ENCODE measurements around the gene ELMO2. TPM values are rescaled to one million over a fixed set of nuclear protein-coding genes. Genes with fewer than 3 reads are reported as not detected.

The ELMO2 gene, protein sequence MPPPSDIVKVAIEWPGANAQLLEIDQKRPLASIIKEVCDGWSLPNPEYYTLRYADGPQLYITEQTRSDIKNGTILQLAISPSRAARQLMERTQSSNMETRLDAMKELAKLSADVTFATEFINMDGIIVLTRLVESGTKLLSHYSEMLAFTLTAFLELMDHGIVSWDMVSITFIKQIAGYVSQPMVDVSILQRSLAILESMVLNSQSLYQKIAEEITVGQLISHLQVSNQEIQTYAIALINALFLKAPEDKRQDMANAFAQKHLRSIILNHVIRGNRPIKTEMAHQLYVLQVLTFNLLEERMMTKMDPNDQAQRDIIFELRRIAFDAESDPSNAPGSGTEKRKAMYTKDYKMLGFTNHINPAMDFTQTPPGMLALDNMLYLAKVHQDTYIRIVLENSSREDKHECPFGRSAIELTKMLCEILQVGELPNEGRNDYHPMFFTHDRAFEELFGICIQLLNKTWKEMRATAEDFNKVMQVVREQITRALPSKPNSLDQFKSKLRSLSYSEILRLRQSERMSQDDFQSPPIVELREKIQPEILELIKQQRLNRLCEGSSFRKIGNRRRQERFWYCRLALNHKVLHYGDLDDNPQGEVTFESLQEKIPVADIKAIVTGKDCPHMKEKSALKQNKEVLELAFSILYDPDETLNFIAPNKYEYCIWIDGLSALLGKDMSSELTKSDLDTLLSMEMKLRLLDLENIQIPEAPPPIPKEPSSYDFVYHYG
- total RNA-seq (10 to 100 TPM in 4 of 5 donors, 1 to 10 TPM in 1; 9.9 to 37.7 (median 25.0) TPM), polyA plus RNA-seq (10 to 100 TPM; 12.9 to 22.6 (median 18.0) TPM)
- long read RNA-seq, donor 1, partial matches to known transcripts: 0 of 2 reads
- long read RNA-seq, donor 1, other reads (novel, unspliced or antisense): 0 of 2 reads
- long read RNA-seq, donor 2, partial matches to known transcripts: 0 of 4 reads
- long read RNA-seq, donor 2, other reads (novel, unspliced or antisense): 0 of 4 reads
- long read RNA-seq, donor 3, partial matches to known transcripts: 0 of 1 reads
- long read RNA-seq, donor 3, other reads (novel, unspliced or antisense): 0 of 1 reads
- long read RNA-seq, donor 4, partial matches to known transcripts: 0 of 1 reads
- long read RNA-seq, donor 4, other reads (novel, unspliced or antisense): 0 of 1 reads
- long read RNA-seq, donor 5: 0 reads
- long read RNA-seq, donor 6, partial matches to known transcripts: 10 of 11 reads
- long read RNA-seq, donor 6, other reads (novel, unspliced or antisense): 0 of 11 reads
- long read RNA-seq, donor 7, partial matches to known transcripts: 0 of 2 reads
- long read RNA-seq, donor 7, other reads (novel, unspliced or antisense): 0 of 2 reads
- long read RNA-seq, donor 8: 0 reads
- long read RNA-seq, donor 9: 0 reads
- long read RNA-seq, donor 10: 0 reads

DNA sequence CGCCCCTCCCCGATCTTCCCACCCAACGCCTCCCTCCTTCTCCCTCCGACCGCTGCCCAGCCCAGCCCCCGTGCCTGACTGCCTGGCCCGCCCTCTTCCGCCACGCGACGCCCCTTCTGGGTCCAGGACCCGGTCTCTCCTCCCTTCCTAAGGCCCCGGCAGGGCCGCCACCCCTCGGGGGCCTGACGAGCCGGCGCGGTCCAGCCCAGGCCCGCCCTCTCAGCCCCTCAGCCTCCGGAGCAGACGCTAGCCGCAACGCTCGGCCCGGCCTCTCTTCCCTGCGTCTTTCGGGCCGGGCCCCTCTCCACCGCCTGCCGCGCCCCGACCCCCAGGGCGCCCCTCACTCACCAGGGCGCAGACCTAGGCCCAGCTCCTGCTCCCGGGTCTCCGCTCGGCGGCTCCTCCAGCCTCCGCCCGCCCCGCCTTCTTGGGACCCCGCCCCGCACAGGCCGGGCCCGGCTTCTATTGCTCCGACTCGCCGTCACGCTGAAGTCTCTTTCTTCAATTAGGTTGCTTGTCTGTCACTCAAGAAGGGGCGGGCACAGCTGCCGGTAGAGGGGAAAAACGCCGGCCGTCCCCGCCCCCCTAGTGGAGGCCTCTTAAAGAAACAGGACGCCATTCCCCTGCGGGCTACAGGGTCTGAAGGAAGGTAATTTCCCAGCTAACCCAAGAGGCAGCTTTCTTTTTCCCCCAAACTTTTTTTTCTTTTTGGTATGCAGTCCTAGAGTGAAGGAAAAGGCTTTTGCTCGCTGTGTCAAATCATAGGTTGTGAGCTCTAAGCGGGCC, at the start of gene ELMO2:
TSS of gene ELMO2 (minus strand) at position 416 of the 786 bp plus-strand sequence. CDS start 12,133 bp downstream, outside the sequence.
- Histone ChIP-seq H3K27ac (peak within 1 kb of the TSS; percentile 95 to 99 (median 97)), H3K4me1 (peaks cover 50 to 65% (median 58%) of the 10 kb centered on the region in 4 donors), H3K9me3 (no peaks in the 10 kb centered on the region), H3K36me3 (no peaks in the 10 kb centered on the region), H3K27me3 (no peaks in the 10 kb centered on the region), H3K4me3 (peak within 1 kb of the TSS; percentile 84 to 95 (median 94))
- WGBS, 5 donors: 0 to 1% (median 1%) methylated on average over 52 to 60 of the region's 60 CpGs
- TF ChIP-seq EP300 (IDR thresholded peaks at IDR 0.05): no peak
- peak; percentile 45 to 75 (median 57) for TF ChIP-seq POLR2AphosphoS5 (IDR thresholded peaks at IDR 0.05)
- TF ChIP-seq, protein P1, sequence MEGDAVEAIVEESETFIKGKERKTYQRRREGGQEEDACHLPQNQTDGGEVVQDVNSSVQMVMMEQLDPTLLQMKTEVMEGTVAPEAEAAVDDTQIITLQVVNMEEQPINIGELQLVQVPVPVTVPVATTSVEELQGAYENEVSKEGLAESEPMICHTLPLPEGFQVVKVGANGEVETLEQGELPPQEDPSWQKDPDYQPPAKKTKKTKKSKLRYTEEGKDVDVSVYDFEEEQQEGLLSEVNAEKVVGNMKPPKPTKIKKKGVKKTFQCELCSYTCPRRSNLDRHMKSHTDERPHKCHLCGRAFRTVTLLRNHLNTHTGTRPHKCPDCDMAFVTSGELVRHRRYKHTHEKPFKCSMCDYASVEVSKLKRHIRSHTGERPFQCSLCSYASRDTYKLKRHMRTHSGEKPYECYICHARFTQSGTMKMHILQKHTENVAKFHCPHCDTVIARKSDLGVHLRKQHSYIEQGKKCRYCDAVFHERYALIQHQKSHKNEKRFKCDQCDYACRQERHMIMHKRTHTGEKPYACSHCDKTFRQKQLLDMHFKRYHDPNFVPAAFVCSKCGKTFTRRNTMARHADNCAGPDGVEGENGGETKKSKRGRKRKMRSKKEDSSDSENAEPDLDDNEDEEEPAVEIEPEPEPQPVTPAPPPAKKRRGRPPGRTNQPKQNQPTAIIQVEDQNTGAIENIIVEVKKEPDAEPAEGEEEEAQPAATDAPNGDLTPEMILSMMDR (IDR thresholded peaks at IDR 0.05): peak in 4 of 7 experiments; percentile 7 to 50 (median 28)
- DNase-seq: peak; percentile 99
- intact Hi-C loops (cut with DNase I; ENCODE audit: low total_unique reads): no loop called here

DNA sequence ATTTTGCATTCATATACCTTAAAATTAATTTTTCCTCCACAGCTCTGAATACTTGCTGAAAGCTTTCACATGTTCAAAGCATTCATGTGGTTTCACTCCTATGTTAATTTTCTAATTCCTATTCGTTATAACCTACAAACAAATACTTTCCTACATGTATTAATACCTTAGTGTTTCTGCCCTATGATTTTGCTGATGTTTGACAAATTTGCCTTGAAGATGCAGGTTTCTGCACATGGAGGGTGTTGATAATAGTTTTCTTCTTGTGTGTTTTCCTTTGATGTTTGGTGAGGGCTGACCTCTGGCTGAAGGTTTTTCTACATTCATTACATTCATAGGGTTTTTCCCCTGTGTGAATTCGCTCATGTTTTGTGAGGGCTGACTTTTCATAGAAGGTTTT, 49.3 kb upstream of the ELMO2 start:
- intact Hi-C loops (cut with DNase I; ENCODE audit: low total_unique reads): no loop called here
- 86 to 93% (median 92%) methylated on average over 2 of the region's 2 CpGs for WGBS, 5 donors
- no peak for DNase-seq

DNA sequence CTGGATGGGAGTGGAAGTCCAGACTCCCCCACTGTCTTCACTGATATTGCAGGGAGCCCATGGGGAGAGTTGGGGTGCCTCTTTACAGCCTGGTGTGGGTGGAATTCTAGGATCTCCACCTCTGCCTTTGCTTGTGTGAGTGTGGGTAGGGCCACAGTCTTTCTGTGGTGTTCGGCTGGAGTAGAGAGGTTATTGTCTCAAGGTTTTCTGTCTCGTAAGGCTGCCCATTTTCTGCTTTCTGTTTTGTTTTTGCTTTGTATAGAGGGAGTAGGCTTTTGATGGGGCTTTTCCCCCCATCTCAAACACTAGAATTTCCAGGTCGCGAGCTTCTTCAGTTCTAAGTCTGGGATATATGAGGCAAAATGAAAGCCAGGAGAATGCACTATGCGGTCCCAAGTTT, 40.4 kb upstream of the ELMO2 start:
- no peaks in the 10 kb centered on the region for H3K4me1 ChIP-seq
- peaks cover 0 to 9% (median 6%) of the 10 kb centered on the region in 4 donors for H3K9me3 ChIP-seq
- H3K27ac ChIP-seq: no peak overlapping the region
- H3K36me3 ChIP-seq: no peaks in the 10 kb centered on the region
- peaks cover 0 to 29% (median 0%) of the 10 kb centered on the region in 3 donors for H3K27me3 ChIP-seq
- WGBS, 5 donors: 92 to 96% (median 93%) methylated on average over 5 of the region's 5 CpGs
- TF ChIP-seq, protein P1 (IDR thresholded peaks at IDR 0.05): no peak
- no peak overlapping the region for H3K4me3 ChIP-seq
- no peak for DNase-seq
- intact Hi-C loops (cut with DNase I; ENCODE audit: low total_unique reads): no loop called here

More for the DNA sequence above, 49.3 kb upstream of the ELMO2 start:
- Histone ChIP-seq H3K4me3 (no peak overlapping the region), H3K9me3 (peaks cover 0 to 30% (median 23%) of the 10 kb centered on the region in 4 donors), H3K27ac (no peak overlapping the region), H3K4me1 (peaks cover 0 to 10% (median 7%) of the 10 kb centered on the region in 4 donors), H3K36me3 (no peaks in the 10 kb centered on the region), H3K27me3 (peaks cover 0 to 36% (median 9%) of the 10 kb centered on the region in 3 donors)
- TF ChIP-seq, protein P1 (IDR thresholded peaks at IDR 0.05): no peak
- TF ChIP-seq POLR2AphosphoS5 (IDR thresholded peaks at IDR 0.05): no peak
- TF ChIP-seq POLR2A (IDR thresholded peaks at IDR 0.05): no peak
- no peak for TF ChIP-seq EP300 (IDR thresholded peaks at IDR 0.05)

Data from stomach (tissue), 19 donors.